GM18867 (cell line): ENCODE data around the gene ATP1A4.
"Not testable (repeated sequence)": the region's sequence is repeated elsewhere in the genome, so short reads cannot be mapped to it uniquely, and the experiment has no call there.

Source experiments
- ATAC-seq: cut with Tn5 transposase; IDR thresholded peaks from one replicate; pipeline ENCODE4 v1.9.1; 2021; ENCODE audit warnings: mild to moderate bottlenecking, moderate library complexity; ENCODE audit not compliant: unreplicated experiment

Gene ATP1A4

DNA sequence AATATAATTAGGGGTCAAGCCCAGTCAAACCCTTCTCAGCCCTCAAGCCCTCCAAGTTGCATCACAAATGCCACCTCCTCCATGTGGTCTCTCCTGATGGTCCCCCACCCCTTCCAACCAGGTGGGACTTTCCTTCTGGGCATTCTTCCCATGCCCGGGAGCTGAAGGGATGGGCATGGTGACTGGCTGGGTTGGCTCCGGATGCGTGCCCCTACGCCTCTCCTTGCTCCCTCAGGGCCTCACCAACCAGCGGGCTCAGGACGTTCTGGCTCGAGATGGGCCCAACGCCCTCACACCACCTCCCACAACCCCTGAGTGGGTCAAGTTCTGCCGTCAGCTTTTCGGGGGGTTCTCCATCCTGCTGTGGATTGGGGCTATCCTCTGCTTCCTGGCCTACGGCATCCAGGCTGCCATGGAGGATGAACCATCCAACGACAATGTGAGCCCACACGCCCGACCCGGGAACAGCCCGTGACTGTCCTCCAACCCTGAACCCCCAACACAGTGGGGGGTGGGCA, 28.4 kb upstream of the ATP1A4 start:
- no peak for ATAC-seq

DNA sequence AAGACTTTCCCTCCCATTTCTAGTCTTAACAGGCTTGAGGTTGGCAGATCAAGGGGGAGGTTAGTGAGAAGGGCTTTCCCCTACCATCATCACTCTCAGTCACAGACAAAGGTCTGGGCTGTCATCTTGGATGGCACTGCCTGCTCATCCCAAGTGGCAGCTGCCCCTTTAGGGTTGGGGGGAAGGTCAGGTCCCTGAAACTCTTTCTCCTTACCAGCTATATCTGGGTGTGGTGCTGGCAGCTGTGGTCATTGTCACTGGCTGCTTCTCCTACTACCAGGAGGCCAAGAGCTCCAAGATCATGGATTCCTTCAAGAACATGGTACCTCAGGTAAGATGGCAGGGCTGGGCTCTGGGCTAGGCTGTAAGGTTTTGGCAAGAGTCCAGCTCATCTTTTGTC, 27.7 kb upstream of the ATP1A4 start:
- ATAC-seq: no peak

DNA sequence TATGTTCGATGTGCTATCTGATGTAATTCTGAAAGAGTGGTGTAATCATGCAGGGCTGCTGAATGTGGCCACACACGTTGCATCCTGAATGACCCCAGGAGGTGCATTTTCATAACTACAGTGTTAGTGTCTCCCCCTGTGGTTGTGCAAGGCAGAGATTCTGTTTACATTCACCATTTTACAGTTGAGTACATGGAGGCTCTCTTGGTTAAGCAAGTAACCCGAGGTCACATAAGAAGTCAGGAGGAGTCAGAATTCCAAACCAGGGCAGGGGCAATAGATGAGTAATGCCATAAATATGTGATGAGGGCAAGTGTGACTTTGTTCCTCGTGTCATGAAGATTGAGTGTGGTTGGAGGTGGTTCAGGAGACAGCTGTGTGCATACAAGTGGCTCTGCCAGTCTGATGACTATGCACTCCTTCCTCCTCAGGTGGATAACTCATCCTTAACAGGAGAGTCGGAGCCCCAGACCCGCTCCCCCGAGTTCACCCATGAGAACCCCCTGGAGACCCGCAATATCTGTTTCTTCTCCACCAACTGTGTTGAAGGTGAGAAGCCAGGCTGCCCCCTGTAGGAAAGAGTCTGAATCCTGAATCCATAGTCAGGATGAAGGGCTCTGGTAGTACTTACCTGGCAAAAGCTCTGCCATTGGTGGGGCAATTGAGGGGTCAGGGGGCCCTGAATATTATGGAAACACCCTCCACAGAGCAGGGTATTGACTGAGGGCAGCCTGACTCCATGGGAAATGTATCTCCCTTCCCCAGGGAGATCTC, 26.5 kb upstream of the ATP1A4 start:
- no peak for ATAC-seq

DNA sequence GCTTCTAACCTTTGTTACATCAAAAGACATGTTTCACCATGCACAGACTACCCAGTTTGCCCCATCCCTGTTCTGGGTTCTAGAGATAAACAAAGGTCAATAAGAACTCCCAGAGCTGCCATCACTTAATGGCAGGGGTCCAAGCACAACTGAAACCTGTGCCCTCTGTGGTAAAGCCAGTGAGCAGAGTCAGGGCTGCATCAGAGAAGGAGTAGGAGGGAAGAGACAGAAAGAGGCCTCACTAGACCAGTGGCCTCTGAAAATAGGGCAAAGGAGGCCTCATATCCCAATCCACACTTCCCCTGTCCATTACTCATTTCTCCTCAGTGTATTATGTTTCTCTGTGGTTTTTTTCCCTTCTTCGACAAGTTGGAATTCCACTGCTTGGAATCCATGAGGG, 25.7 kb upstream of the ATP1A4 start:
- ATAC-seq: no peak

DNA sequence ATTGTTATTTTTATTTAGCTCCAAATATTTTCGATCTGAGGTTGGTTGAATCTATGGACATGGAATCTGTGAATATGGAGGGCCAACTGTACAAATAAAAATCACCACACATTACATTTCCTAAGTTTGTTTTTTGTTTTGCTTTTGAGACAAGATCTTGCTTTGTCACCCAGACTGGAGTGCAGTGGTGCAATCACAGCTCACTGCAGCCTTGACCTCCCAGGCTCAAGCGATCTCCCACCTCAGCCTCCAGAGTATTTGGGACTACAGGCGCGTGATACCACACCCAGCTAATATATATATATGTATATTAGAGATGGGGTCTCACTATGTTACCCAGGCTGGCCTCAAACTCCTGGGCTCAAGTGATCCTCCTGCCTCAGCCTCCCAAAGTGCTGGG, 25.1 kb upstream of the ATP1A4 start:
- not testable (repeated sequence) for ATAC-seq

DNA sequence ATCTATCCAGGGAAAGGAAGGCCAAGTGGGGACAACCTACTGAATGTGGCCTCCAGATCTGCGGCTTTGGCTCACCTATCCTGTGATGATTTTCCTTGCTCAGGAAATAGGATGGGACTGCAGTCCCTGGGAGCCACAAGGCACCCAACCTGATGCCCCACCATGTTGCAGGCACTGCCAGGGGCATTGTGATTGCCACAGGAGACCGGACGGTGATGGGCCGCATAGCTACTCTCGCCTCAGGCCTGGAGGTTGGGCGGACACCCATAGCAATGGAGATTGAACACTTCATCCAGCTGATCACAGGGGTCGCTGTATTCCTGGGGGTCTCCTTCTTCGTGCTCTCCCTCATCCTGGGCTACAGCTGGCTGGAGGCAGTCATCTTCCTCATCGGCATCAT, 24.0 kb upstream of the ATP1A4 start:
- ATAC-seq: no peak

DNA sequence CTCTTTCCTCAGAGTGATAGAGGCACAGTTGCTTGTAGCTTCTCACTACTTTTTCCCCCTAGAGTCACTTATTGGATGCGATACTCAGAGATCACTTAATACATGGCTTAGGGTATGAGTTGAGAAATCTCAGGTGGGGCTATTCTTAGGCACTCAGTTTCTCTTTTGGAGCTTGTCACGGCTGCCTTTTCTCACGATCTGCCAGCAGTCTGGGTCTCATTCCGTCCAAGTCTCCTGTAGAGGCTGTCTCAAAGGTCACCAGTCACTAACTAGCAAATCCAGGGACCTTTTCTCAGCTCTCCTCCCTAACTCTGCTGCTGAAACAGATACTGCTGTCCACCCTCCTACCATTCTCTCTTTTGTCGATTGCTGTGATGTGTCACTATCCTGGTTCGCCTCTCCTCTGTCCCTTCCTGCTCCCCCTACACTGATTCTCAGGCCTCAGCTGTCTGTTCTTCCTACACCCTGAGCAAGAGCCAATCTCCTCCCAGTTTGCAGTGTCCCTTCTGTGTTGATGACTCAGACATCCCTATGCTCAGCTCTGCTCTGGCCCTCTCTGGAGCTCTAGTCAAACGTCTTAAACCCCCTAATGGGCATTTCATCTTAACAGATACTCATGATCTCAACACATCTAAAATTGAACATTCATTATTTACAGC, 23.4 kb upstream of the ATP1A4 start:
- ATAC-seq: no peak

DNA sequence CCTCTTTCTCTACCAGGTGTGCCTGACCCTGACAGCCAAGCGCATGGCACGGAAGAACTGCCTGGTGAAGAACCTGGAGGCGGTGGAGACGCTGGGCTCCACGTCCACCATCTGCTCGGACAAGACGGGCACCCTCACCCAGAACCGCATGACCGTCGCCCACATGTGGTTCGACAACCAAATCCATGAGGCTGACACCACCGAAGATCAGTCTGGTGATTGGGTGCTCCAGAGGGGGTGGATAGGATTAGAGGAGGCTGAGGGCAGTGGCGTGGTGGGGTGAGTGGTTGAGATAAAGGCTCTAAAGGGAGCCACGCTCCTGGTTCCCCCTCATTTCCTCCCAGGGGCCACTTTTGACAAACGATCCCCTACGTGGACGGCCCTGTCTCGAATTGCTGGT, 22.8 kb upstream of the ATP1A4 start:
- no peak for ATAC-seq

DNA sequence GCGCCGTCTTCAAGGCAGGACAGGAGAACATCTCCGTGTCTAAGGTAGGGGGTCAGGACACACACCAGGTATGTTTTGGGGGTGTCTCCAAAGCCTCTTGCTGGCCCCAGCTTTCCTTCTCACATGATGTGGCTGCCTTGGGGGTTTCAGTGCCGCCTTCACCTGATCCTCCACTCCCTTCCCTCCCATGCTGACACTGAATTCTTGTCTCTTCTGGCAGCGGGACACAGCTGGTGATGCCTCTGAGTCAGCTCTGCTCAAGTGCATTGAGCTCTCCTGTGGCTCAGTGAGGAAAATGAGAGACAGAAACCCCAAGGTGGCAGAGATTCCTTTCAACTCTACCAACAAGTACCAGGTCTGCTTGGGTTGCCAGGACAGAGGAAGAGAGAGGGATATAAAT, 22.4 kb upstream of the ATP1A4 start:
- no peak for ATAC-seq

DNA sequence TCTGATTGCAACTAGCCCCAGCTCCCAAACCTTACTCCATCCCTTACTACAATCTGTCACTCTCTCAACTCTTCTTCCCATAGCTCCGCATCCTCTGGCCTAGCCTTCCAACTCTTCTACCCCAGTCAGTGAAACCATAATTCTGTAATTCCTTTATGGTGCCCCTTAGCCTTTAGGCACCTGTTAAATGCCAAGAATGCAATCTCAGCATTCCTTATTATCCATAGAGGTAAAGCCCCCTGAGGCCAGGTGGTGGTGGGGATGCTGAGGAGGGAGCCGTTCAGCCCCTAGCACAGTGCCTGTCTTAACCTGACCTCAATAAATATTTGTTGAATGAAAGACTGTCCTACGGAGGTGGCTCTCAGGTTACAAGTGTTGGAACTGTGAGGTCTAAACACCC, 21.8 kb upstream of the ATP1A4 start:
- no peak for ATAC-seq

DNA sequence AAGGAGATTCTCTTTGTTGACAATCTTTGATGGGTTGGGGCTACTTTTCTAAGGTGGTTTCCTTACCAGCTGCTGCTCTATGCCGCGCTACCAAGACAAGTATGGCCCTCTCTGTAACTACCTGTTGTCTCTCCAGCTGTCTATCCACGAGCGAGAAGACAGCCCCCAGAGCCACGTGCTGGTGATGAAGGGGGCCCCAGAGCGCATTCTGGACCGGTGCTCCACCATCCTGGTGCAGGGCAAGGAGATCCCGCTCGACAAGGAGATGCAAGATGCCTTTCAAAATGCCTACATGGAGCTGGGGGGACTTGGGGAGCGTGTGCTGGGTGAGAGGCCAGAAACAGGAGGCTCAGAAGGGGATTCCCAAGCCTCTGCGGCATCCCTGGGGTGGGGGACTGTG, 21.4 kb upstream of the ATP1A4 start:
- ATAC-seq: no peak

DNA sequence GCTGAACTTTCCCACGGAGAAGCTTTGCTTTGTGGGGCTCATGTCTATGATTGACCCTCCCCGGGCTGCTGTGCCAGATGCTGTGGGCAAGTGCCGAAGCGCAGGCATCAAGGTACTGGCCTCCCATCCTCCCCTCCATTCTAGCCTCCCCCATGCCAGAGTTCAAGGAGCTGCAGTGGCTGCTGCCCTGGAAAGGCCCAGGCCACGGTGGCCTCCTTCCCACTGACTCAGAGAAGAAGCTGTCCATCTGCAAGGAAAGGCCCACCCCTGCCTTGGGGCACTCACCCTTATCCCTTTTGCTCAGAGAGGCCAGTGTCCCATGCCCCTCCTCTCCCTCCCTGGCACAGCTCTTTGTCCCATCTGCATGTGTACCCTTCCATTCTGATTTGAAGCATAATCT, 20.9 kb upstream of the ATP1A4 start:
- ATAC-seq: no peak

DNA sequence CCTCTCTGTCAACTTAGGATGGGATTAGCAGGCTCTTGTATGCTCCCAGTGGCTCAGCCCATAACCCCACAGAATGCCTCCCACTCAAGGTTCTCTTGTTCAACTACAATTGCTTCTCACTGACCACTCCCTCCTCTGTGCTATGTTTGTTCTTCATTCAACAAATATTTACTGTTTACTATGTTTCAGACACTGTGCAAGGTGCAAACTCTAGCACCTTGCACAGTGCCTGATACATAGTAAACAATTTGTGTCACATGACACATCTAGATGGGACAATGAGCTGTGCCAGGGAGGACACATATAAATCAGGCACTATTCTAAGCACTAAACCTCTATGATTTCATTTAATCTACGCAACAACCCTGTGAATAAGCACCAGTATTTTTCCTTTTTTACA, 20.5 kb upstream of the ATP1A4 start:
- ATAC-seq: no peak

DNA sequence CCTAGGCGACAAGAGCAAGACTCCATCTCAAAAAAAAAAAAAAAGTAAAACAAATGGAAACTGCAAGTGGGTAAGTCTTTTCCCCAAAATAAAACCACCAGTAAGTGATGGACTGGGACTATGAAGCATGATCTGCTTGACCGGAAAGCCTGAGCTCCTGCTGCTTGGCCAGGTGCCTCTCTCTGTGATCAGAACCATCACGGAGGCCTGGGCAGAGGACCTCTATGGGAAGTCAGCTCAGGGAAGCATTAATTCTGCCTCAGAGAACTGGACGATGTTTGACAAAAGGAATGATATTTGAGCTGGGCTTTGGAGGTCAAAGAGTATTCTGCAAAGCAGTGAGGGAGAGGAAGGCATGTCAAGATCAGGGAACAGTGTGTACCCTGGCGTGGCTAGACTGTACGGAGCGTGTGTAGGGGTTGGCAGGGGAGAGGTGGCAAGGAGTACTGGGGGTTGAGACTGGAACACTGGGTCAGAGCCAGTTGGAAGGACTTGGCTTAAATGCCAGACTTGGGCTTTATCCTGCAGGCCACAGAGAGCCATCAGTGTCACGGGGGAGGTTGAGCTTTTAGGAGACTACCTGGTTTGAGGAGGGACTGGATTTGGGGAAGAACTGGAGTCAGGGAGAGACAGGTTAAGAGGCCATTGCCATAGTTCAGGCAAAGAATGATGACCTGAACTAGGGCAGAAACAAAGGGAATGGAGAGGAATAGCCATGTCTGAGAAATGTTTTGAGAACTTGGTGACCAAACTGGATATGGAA, 19.4 kb upstream of the ATP1A4 start:
- no peak for ATAC-seq

DNA sequence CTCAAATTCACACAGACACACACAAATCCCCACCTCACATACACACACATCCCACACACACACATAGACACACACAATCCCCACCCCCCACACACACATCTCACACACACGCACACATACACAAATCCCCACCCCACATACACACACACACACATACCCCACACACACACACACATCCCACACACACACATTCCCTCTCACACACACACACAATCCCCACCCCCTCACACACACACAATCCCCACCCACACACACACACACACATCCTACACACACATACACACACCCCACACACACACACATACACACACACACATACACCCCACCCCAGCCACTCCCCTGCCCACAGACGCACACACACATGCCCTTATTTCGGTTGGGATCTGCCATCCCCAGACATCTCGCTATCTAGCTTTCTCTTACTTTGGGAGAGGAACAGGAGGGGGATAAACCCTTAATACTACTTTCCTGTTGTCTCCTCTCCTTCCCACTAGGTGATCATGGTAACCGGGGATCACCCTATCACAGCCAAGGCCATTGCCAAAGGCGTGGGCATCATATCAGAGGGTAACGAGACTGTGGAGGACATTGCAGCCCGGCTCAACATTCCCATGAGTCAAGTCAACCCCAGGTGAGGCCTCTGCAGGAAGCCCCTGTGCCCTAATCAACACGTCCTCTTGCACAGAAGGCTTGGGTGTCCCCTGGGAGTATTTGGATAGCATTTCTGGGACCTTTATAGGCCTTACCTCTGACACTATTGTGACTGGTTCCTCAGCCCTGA, 17.2 kb upstream of the ATP1A4 start:
- ATAC-seq: no peak

DNA sequence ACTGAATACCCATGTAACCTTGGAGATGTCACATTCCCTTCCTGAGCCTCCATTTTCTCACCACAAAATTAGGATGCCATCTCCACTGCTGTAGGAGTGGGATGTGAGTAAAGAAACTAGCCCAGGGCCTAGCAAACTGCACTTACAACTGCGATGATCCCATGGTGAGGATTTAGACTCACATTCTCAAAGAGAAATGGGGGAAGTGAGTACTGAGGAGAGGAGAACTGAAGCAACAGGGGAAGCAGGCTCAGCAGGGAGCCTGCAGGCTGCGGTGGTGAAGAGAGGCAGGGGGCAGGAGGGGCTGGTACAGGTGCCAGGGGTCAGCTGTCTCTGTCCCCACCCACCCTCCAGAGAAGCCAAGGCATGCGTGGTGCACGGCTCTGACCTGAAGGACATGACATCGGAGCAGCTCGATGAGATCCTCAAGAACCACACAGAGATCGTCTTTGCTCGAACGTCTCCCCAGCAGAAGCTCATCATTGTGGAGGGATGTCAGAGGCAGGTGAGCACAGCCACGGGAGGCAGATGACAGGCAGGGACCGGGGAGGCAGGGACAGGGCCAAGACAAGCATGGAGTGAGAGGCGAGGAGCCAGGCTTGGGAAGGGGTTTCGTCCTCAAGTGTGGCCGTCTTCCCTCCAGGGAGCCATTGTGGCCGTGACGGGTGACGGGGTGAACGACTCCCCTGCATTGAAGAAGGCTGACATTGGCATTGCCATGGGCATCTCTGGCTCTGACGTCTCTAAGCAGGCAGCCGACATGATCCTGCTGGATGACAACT, 16.4 kb upstream of the ATP1A4 start:
- ATAC-seq: no peak

DNA sequence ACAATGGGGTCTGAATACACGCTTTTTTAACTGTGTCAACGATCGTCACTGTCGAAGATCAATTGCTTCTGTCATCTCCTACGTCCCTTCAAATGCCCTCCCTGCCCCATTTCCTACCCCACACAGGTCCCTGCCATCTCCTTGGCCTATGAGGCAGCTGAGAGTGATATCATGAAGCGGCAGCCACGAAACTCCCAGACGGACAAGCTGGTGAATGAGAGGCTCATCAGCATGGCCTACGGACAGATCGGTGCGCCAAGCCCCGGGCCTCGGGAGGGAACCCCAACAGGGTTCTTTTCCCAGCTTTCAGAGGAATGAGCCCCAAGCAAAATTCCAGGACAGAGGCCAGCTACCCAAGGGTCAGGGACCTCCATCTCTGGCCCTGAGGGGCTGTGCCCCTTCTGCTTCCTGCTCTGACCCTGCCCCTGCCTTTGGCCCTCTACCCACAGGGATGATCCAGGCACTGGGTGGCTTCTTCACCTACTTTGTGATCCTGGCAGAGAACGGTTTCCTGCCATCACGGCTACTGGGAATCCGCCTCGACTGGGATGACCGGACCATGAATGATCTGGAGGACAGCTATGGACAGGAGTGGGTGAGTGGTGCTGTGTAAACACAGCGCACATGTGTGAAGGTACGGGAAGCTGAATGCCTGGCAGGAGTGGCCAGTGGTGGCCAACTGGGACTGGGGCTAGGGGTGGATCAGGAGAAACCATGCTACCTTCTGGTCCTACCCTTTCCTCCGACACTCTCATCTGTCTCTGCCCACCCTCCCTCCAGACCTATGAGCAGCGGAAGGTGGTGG, 15.1 kb upstream of the ATP1A4 start:
- no peak for ATAC-seq

DNA sequence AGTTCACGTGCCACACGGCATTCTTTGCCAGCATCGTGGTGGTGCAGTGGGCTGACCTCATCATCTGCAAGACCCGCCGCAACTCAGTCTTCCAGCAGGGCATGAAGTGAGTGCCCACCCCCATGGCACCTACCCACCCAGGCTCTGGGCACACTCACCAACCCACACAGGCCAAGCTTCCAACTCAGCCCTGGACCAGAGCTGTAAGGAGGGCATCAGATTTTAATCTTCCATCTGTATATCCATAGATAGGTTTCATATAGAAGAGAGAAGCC, 14.5 kb upstream of the ATP1A4 start:
- no peak for ATAC-seq

DNA sequence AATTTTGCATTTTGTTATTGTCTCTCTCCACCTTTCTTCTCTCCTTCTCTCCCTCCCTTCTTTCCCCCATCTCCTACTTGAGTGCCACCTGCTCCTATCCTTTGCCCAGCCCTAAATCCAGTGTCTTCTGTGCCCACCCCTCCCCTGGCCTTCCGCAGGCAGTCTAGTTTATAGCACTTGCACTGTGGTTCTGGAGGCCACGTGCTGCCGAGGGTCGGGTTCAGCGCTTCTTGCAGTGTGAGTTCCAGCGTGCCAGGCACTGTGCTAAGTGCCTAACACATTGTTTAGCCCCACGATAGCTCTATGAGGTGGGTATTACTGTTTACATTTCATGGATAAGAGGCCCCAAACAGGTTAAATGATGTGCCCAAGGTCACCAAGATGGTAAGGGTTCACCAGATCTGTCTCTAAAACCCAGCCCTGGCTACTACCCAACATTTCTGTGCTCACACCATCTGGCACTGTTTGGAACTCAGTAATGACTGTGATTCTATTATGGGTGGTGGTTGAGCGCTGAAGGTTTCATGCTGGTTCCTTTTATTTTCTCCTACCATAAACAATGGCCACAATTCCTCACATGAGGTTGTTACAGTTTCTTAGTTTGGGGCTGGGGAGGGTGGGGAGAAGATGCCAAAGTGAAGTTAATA, 14.1 kb upstream of the ATP1A4 start:
- no peak for ATAC-seq
